ENCODE measurements around the gene DCAF17.
"Not testable (repeated sequence)": the region's sequence is repeated elsewhere in the genome, so short reads cannot be mapped to it uniquely, and the experiment has no call there.

Gene DCAF17

DNA sequence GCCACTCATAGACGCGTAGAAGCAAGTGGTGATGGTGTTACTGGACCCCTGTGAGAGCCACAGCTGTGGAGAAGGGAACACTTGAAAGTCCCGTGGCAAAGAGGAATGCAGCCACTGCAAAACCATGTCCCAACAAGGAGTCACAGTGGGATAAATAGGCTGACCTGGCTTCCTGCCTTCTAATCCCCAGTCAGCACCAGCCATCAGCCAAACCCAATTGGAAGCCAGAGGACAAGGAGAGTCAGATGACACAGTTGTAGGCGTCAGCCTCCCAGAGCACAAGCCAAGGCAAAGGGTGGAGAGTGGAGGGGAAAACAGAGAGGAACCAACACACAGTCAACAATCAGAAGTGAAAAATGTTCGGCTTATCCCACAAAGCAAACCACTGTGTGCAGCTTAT is 82.8 kb downstream of the DCAF17 start:
- DNase-seq = no peak

- DNase-seq = no peak
These were observed 86.4 kb downstream of the DCAF17 start for GRCh38 chr2:171520471-171520870.

- no peak for DNase-seq
These were observed 87.5 kb downstream of the DCAF17 start for GRCh38 chr2:171521361-171522051.

DNA sequence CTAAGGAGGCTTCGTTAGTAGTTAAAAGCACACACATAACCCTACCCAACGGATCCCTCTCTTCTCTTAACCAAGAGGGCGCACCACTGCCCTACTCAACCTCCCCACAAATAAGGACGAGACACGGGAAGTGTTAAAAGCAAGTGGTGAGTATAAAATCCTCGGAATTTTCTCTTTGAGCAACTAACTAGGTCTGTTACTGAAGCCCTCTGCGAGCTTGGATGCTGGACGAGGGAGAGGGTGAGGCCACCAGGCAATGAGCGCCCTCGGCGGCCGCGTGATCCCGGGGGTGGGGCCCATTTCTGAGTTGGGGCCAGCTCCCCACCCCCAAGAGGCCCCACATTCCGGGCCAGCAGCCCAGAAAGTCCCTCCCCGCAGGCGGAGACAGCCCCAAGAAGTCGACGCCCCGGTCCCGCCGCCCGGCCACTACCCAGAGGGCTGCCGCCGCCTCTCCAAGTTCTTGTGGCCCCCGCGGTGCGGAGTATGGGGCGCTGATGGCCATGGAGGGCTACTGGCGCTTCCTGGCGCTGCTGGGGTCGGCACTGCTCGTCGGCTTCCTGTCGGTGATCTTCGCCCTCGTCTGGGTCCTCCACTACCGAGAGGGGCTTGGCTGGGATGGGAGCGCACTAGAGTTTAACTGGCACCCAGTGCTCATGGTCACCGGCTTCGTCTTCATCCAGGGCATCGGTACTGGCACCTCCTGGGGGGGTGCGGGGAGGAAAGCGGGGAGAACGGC is 88.2 kb downstream of the DCAF17 start, which contains the start of gene CYBRD1:
Gene CYBRD1, plus strand, starts transcription at position 423 of the 736 bp plus-strand sequence. Its CDS starts 72 bp downstream, at position 495.
- peak; percentile 6 for DNase-seq

- DNase-seq = no peak
These were observed 88.7 kb downstream of the DCAF17 start for GRCh38 chr2:171522788-171523087.

- peak; percentile 6 for DNase-seq
These were observed 89.3 kb downstream of the DCAF17 start for GRCh38 chr2:171523088-171524017.

DNA sequence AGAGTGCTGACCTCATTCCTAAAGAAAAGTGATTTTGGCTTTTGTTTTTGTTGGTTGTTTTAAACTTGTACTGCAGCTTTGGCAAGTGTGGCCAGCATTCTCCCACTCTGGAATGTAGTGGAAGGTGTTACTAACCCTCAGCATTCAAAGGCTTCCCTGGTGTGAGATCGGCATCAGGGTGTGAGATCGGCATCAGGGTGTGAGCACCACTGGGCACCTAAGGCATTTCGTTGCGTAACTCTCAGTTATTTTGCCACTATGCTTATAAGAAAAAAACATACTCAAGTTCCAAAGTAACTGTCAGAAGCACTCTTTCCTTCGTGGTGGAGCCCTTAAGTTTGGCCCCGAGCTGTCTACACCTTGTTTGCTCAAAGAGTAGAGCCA is 90.0 kb downstream of the DCAF17 start:
- no peak for DNase-seq

DNA sequence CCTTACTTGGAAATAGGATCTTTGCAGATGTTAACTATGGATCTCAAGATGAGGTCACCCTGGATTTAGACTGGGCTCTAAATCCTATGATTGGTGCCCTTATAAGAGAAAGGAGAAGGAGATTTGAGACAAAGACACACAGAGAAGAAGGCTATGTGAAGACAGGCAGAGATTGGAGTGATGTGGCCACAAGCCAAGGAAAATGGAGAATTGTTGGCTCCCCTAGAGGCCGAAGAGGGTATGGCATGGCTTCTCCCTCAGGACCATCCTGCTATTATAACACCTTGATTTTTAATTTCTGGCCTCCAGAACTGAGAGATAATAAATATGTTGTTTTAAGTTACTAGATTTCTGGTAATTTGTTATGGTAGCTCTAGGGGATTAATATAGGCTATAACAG is 95.9 kb downstream of the DCAF17 start:
- no peak for DNase-seq

DNA sequence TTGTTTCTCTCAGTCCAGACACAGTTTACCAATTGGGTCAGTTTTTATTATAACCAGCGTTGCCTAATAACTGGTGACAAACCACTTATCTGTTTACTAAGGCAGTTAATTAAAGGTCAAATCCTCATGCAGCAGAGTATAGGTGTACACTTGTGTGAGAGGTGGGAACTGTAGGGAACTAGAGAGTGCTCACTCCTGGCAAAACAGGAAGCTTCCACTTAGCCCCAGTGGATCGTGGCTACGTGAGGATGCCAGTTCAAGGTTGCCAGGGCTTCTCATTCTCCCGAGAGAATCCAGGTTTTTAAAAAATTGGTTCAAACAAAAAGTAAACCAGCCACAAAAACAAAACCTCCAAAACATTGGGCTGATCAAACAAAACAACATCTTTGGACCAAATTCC is 96.4 kb downstream of the DCAF17 start:
- DNase-seq = no peak

DNA sequence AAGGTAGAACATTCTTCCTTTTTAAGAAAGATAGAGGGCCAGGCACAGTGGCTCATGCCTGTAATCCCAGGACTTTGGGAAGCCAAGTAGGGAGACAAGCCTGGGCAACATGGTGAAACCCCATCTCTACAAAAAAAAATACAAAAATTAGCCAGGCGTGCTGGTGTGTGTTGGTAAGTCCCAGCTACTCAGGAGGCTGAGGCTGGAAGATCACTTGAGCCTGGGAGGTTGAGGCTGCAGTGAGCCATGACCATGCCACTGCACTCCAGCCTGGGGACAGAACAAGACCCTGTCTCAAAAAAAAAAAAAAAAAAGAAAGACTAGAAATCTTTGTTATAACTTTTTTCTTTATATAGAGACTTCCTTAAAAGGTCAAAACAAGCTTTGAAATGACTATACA is 96.8 kb downstream of the DCAF17 start:
- not testable (repeated sequence) for DNase-seq

DNA sequence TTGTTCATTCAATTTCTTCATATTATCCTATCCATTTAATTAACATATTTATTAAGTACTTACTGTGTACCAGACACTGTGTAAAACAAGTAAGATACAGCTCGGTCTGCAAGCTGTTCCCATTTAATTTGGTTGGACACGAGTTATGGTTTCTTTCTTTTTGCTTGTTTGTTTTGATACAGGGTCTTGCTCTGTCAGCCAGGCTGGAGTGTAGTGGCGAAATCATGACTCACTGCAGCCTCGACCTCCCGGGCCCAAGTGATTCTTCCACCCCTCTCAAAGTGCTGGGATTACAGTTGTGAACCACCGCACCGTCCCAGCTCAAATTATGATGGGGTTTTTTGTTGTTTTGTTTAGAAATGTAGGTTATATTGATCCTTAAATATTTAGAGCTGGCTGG is 97.3 kb downstream of the DCAF17 start:
- no peak for DNase-seq

GRCh38 chr2:171531836-171532450 is 97.9 kb downstream of the DCAF17 start:
- no peak for DNase-seq

DNA sequence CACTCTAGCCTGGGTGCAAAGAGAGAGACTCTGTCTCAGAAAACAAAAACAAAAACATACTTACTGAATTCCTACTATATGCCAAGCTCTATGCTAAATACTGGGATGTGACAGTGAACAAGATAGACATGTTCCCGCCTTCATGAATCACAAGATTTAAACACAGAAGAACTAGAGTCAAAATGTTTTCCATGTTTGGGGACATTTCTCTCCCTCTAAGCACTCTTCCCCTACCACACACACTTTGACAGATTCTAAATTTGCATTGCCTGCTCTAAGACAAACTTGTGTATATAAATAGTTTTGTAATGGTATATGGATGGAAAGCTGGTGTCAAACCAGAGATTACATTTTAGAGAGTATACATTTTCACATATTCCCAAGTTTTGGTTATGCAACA is 99.3 kb downstream of the DCAF17 start:
- no peak for DNase-seq
